WTC11 (cell line): ENCODE data around the gene KIAA0753. TPM values are rescaled to one million over a fixed set of nuclear protein-coding genes. Genes with fewer than 3 reads are reported as not detected.

Experiments used
- ATAC-seq: fragments of 200-7000 bp; cut with Tn5 transposase; 2 replicates; pipeline ENCODE4 v1.10.0; 2021; ENCODE audit warnings: mild to moderate bottlenecking, moderate library complexity
- CTCF ChIA-PET: fragments of 300-600 bp; sonication (Branson Sonifier 250); formaldehyde crosslinking; loops from one replicate; lab custom pipeline; 2021; ENCODE audit warnings: antibody characterized with exemption; lab: Charles Lee
- POLR2A ChIA-PET: fragments of 350-600 bp; sonication (Branson Sonifier 250); formaldehyde crosslinking; loops from one replicate; lab custom pipeline; 2021; ENCODE audit warnings: antibody characterized with exemption; lab: Charles Lee
- DNase-seq: peaks from one replicate; pipeline ENCODE4 v3.0.0; 2021; ENCODE audit warnings: low spot score
- H3K27ac Mint-ChIP-seq: 2 replicates; pipeline ENCODE4 v1.8.0; 2021; ENCODE audit warnings: mixed read lengths
- H3K27me3 Mint-ChIP-seq: 2 replicates; pipeline ENCODE4 v1.8.0; 2021; ENCODE audit warnings: low read depth, mild to moderate bottlenecking, moderate library complexity, mixed read lengths
- H3K36me3 Mint-ChIP-seq: 2 replicates; pipeline ENCODE4 v1.8.0; 2021; ENCODE audit warnings: mixed read lengths
- H3K4me1 Mint-ChIP-seq: 2 replicates; pipeline ENCODE4 v1.8.0; 2022; ENCODE audit warnings: mixed read lengths
- H3K4me3 Mint-ChIP-seq: 2 replicates; pipeline ENCODE4 v1.8.0; 2021; ENCODE audit warnings: mild to moderate bottlenecking, moderate library complexity, mixed read lengths
- H3K9me3 Mint-ChIP-seq: 2 replicates; pipeline ENCODE4 v1.8.0; 2021; ENCODE audit warnings: mixed read lengths
- ARID4B ChIP-seq: sonication (generic); formaldehyde crosslinking; IDR thresholded peaks from 2 replicates; pipeline ENCODE4 v1.8.0; 2023; ENCODE audit warnings: missing genetic modification reagents, mild to moderate bottlenecking, borderline replicate concordance
- ATF6 ChIP-seq: sonication (generic); formaldehyde crosslinking; IDR thresholded peaks from 2 replicates; pipeline ENCODE4 v1.8.1; 2023; ENCODE audit warnings: mild to moderate bottlenecking, missing genetic modification reagents
- ELF4 ChIP-seq: sonication (generic); formaldehyde crosslinking; IDR thresholded peaks from 2 replicates; pipeline ENCODE4 v1.8.1; 2022; ENCODE audit warnings: low read depth, mild to moderate bottlenecking, moderate library complexity, missing genetic modification reagents
- GABPB1 ChIP-seq: sonication (generic); formaldehyde crosslinking; IDR thresholded peaks from 2 replicates; pipeline ENCODE4 v1.8.1; 2023; ENCODE audit warnings: mild to moderate bottlenecking, missing genetic modification reagents
- GTF2I ChIP-seq: fragments of 250-450 bp; sonication (Bioruptor Pico); conservative IDR thresholded peaks from 2 replicates; pipeline ENCODE4 v1.4.0; 2021; ENCODE audit warnings: mild to moderate bottlenecking
- HMGXB4 ChIP-seq: sonication (generic); formaldehyde crosslinking; IDR thresholded peaks from 2 replicates; pipeline ENCODE4 v1.8.1; 2023; ENCODE audit warnings: mild to moderate bottlenecking, moderate library complexity, missing genetic modification reagents
- JAZF1 ChIP-seq: fragments of 250-450 bp; sonication (Bioruptor Pico); IDR thresholded peaks from 2 replicates; pipeline ENCODE4 v1.9.0; 2021; ENCODE audit warnings: moderate library complexity, mild to moderate bottlenecking, inconsistent platforms
- KAT7 ChIP-seq: sonication (generic); formaldehyde crosslinking; IDR thresholded peaks from 2 replicates; pipeline ENCODE4 v1.8.1; 2023; ENCODE audit warnings: missing genetic modification reagents, mild to moderate bottlenecking, borderline replicate concordance
- MXD4 ChIP-seq: fragments of 250-450 bp; sonication (Bioruptor Pico); IDR thresholded peaks from 2 replicates; pipeline ENCODE4 v1.8.0; 2021; ENCODE audit warnings: mild to moderate bottlenecking, moderate library complexity, borderline replicate concordance
- RELA ChIP-seq: sonication (generic); formaldehyde crosslinking; IDR thresholded peaks from 2 replicates; pipeline ENCODE4 v1.8.1; 2022; ENCODE audit warnings: missing genetic modification reagents, mild to moderate bottlenecking, borderline replicate concordance
- SP1 ChIP-seq: sonication (generic); formaldehyde crosslinking; conservative IDR thresholded peaks from 2 replicates; pipeline ENCODE4 v1.8.1; 2022; ENCODE audit warnings: missing genetic modification reagents
- TP53 ChIP-seq: sonication (generic); formaldehyde crosslinking; IDR thresholded peaks from 2 replicates; pipeline ENCODE4 v1.8.1; 2023; ENCODE audit warnings: mild to moderate bottlenecking, missing genetic modification reagents
- USF1 ChIP-seq: sonication (generic); formaldehyde crosslinking; IDR thresholded peaks from 2 replicates; pipeline ENCODE4 v1.8.0; 2022; ENCODE audit warnings: mild to moderate bottlenecking, missing genetic modification reagents
- ZNF138 ChIP-seq: sonication (generic); formaldehyde crosslinking; conservative IDR thresholded peaks from 2 replicates; pipeline ENCODE4 v1.8.1; 2022; ENCODE audit warnings: mild to moderate bottlenecking, moderate library complexity, missing genetic modification reagents
- ZNF232 ChIP-seq: sonication (generic); formaldehyde crosslinking; IDR thresholded peaks from 2 replicates; pipeline ENCODE4 v1.8.0; 2022; ENCODE audit warnings: mild to moderate bottlenecking, missing genetic modification reagents
- ZNF416 ChIP-seq: fragments of 250-450 bp; sonication (Bioruptor Pico); IDR thresholded peaks from 2 replicates; pipeline ENCODE4 v1.9.0; 2021; ENCODE audit warnings: mild to moderate bottlenecking, inconsistent platforms
- ZNF423 ChIP-seq: fragments of 250-450 bp; sonication (Bioruptor Pico); IDR thresholded peaks from 2 replicates; pipeline ENCODE4 v2.1.2; 2022; ENCODE audit warnings: mild to moderate bottlenecking, moderate library complexity
- total RNA-seq: library from RNA; stranded (reverse); gene quantifications from 3 replicates; pipeline ENCODE4 v1.2.3, GENCODE V29; 2021
- TF ChIP-seq, protein P1 (sequence below): sonication (generic); formaldehyde crosslinking; IDR thresholded peaks from 2 replicates; pipeline ENCODE4 v1.8.1; 2023; ENCODE audit warnings: mild to moderate bottlenecking, missing genetic modification reagents, borderline replicate concordance

The KIAA0753 gene
- total RNA-seq, 1 experiment from 2014 or later: 22.8 TPM

- Mint-ChIP-seq H3K4me3 (no peak overlapping the region), H3K27me3 (peaks cover 3% of the 10 kb centered on the region; the same call in 1 of the 2 replicates), H3K4me1 (peaks cover 20% of the 10 kb centered on the region), H3K36me3 (0 out of 2 replicates have a peak, but pooled peaks cover 3% of the 10 kb centered on the region), H3K9me3 (peaks cover 14% of the 10 kb centered on the region), H3K27ac (no peak overlapping the region)
- ATAC-seq (no peak), DNase-seq (no peak)
- ChIA-PET POLR2A (no interaction called here), CTCF (no interaction called here)
- no peak for TF ChIP-seq ARID4B (CRISPR knock-in tag)
- TF ChIP-seq KAT7: no peak
- TF ChIP-seq ZNF232 (CRISPR knock-in tag): no peak
- no peak for TF ChIP-seq GABPB1 (CRISPR knock-in tag)
- no peak for TF ChIP-seq RELA
- TF ChIP-seq JAZF1 (CRISPR knock-in tag): no peak
- no peak for TF ChIP-seq GTF2I (CRISPR knock-in tag)
- TF ChIP-seq ZNF423 (CRISPR knock-in tag): peak; percentile 94
Observed at GRCh38 chr17:6539871-6540270, 100.6 kb downstream of the KIAA0753 start.

DNA sequence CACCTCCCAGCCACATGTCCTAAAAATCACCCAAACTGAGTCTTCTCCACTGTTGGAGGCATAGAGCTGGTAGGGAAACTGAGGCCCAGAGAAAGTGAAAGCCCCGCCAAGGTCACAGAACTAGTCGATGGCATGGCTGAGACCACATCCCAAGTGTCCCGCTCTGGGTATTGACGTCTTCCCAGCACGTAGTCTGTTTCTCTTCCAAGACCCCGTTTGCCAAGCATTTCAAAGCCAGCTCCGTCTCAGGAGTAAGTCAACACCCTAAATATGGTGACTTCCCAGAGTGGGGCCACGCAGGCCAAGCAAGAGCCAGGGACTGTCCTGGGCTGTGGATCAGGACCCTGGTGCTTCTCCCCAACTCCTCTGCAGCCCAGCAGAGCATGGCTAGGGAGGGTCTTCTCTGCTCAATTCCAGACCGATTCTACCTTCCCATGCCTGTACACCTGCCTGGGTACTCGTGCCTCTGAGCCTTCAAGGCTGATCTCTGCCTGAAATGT, 103.9 kb downstream of the KIAA0753 start:
- peaks cover 14% of the 10 kb centered on the region for H3K9me3 Mint-ChIP-seq
- CTCF ChIA-PET: interaction anchor here (0.7 kb wide), 1 partner anchor 457 kb away, joined by 3 read pairs; no protein-coding TSS in a partner anchor
- no peaks in the 10 kb centered on the region for H3K27me3 Mint-ChIP-seq
- ATAC-seq (no peak), DNase-seq (no peak)
- H3K4me1 Mint-ChIP-seq: peaks cover 16% of the 10 kb centered on the region; the same call in 1 of the 2 replicates
- no peak overlapping the region for H3K27ac Mint-ChIP-seq
- H3K4me3 Mint-ChIP-seq: no peak overlapping the region
- POLR2A ChIA-PET: no interaction called here
- H3K36me3 Mint-ChIP-seq: 0 out of 2 replicates have a peak, but pooled peaks cover 3% of the 10 kb centered on the region
- TF ChIP-seq ZNF416: no peak
- no peak for TF ChIP-seq ZNF138
- no peak for TF ChIP-seq SP1 (CRISPR knock-in tag)
- no peak for TF ChIP-seq ARID4B (CRISPR knock-in tag)
- no peak for TF ChIP-seq HMGXB4 (CRISPR knock-in tag)
- TF ChIP-seq, protein P1, sequence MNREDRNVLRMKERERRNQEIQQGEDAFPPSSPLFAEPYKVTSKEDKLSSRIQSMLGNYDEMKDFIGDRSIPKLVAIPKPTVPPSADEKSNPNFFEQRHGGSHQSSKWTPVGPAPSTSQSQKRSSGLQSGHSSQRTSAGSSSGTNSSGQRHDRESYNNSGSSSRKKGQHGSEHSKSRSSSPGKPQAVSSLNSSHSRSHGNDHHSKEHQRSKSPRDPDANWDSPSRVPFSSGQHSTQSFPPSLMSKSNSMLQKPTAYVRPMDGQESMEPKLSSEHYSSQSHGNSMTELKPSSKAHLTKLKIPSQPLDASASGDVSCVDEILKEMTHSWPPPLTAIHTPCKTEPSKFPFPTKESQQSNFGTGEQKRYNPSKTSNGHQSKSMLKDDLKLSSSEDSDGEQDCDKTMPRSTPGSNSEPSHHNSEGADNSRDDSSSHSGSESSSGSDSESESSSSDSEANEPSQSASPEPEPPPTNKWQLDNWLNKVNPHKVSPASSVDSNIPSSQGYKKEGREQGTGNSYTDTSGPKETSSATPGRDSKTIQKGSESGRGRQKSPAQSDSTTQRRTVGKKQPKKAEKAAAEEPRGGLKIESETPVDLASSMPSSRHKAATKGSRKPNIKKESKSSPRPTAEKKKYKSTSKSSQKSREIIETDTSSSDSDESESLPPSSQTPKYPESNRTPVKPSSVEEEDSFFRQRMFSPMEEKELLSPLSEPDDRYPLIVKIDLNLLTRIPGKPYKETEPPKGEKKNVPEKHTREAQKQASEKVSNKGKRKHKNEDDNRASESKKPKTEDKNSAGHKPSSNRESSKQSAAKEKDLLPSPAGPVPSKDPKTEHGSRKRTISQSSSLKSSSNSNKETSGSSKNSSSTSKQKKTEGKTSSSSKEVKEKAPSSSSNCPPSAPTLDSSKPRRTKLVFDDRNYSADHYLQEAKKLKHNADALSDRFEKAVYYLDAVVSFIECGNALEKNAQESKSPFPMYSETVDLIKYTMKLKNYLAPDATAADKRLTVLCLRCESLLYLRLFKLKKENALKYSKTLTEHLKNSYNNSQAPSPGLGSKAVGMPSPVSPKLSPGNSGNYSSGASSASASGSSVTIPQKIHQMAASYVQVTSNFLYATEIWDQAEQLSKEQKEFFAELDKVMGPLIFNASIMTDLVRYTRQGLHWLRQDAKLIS (CRISPR knock-in tag): no peak
- no peak for TF ChIP-seq TP53 (CRISPR knock-in tag)
- no peak for TF ChIP-seq ELF4 (CRISPR knock-in tag)
- no peak for TF ChIP-seq ATF6
- TF ChIP-seq USF1 (CRISPR knock-in tag): no peak
- TF ChIP-seq MXD4 (CRISPR knock-in tag): no peak
